Loucy (cell line): ENCODE data around the gene PLCG2.

ENCODE experiments used
- H2AFZ ChIP-seq: fragments of 200-600 bp; sonication (generic); 2 replicates; pipeline ENCODE4 v1.6.0; 2016; ENCODE audit warnings: antibody characterized with exemption, mild to moderate bottlenecking, low read length, moderate library complexity
- H3F3A ChIP-seq: fragments of 200-600 bp; 2 replicates; pipeline ENCODE4 v1.6.0; 2016; ENCODE audit warnings: antibody characterized with exemption, low read depth, mild to moderate bottlenecking
- H3K27me3 ChIP-seq: fragments of 200-600 bp; sonication (generic); 2 replicates; pipeline ENCODE4 v1.6.1; 2014; ENCODE audit warnings: low read length, mild to moderate bottlenecking; ENCODE audit not compliant: insufficient read depth, poor library complexity, severe bottlenecking
- H3K36me3 ChIP-seq: fragments of 200-600 bp; sonication (generic); 2 replicates; pipeline ENCODE4 v1.6.1; 2016; ENCODE audit warnings: low read length; ENCODE audit not compliant: insufficient read depth
- H3K4me1 ChIP-seq: fragments of 200-600 bp; sonication (generic); 2 replicates; pipeline ENCODE4 v1.5.1; 2014; ENCODE audit warnings: low read length, mild to moderate bottlenecking; ENCODE audit not compliant: insufficient read depth, poor library complexity, severe bottlenecking
- H3K4me2 ChIP-seq: fragments of 200-600 bp; sonication (generic); 2 replicates; pipeline ENCODE4 v1.6.0; 2014; ENCODE audit warnings: antibody characterized with exemption, low read length, low read depth, mild to moderate bottlenecking; ENCODE audit not compliant: poor library complexity, severe bottlenecking
- H3K4me3 ChIP-seq: fragments of 200-600 bp; sonication (generic); 2 replicates; pipeline ENCODE4 v1.5.1; 2014; ENCODE audit warnings: low read length, mild to moderate bottlenecking, mixed read lengths; ENCODE audit not compliant: poor library complexity, severe bottlenecking
- H3K79me2 ChIP-seq: fragments of 200-600 bp; sonication (generic); 2 replicates; pipeline ENCODE4 v1.6.1; 2014; ENCODE audit warnings: low read length; ENCODE audit not compliant: insufficient read depth
- H3K9ac ChIP-seq: fragments of 200-600 bp; sonication (generic); 2 replicates; pipeline ENCODE4 v1.6.0; 2014; ENCODE audit warnings: mild to moderate bottlenecking, low read depth, low read length, moderate library complexity; ENCODE audit not compliant: poor library complexity, severe bottlenecking
- H3K9me2 ChIP-seq: fragments of 200-600 bp; sonication (generic); replicated peaks from 2 replicates; pipeline ENCODE4 v1.6.1; 2016; ENCODE audit warnings: low read depth, low read length, mixed read lengths
- H3K9me3 ChIP-seq: fragments of 200-600 bp; sonication (generic); 2 replicates; pipeline ENCODE4 v1.6.1; 2014; ENCODE audit warnings: mild to moderate bottlenecking, antibody characterized with exemption, low read length, low read depth; ENCODE audit not compliant: insufficient read depth
- H4K20me1 ChIP-seq: fragments of 200-600 bp; sonication (generic); 2 replicates; pipeline ENCODE4 v1.6.0; 2014; ENCODE audit warnings: antibody characterized with exemption, low read length, mild to moderate bottlenecking; ENCODE audit not compliant: insufficient read depth, poor library complexity, severe bottlenecking
- EZH2phosphoT487 ChIP-seq: fragments of 200-600 bp; IDR thresholded peaks from 2 replicates; pipeline ENCODE4 v1.6.1; 2018; ENCODE audit warnings: antibody characterized with exemption, mild to moderate bottlenecking, moderate library complexity, borderline replicate concordance
- TF ChIP-seq, protein P1 (sequence below): fragments of 200-600 bp; sonication (generic); conservative IDR thresholded peaks from 2 replicates; pipeline ENCODE4 v1.5.1; 2014; ENCODE audit warnings: mild to moderate bottlenecking, antibody characterized with exemption, low read length

PLCG2 gene

DNA sequence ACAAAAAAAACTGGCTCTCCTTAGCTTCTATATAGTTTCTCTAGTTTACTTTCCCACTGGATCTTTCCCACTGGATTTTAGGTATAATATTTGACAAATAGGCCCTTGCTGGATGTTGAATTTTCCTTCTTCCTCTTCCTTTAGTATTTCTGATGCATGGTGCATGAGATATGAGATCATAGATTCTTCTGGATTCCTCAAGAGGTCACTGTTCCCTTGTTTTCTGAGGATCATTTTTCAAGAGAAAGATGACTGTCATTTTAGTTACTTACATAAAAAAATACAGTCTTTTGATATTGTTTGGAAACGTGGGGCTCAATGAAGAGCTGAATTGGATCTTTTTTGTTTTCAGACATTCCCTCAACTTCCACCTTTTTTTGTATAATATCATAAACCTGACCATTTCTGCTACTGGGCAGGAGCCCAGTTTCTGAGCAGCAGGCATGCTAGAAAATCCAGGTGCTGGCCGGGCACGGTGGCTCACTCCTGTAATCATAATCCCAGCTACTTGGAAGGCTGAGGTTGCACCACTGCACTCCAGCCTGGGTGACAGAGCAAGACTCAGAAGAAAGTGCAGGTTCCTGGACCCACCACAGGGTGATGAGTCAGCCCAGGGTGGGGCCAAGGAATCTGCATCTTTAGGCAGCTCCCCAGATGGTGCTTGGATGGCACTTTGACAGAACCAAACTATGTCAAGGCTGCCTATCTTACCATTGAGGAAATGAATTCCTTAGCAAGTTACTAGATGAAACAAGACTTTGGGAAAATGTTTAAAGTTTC lies 161.9 kb downstream of the PLCG2 start:
- Histone ChIP-seq H2AFZ (no peak overlapping the region), H3K4me3 (no peak overlapping the region), H3K4me2 (no peak overlapping the region), H3K4me1 (no peaks in the 10 kb centered on the region), H4K20me1 (no peaks in the 10 kb centered on the region), H3K27me3 (no peaks in the 10 kb centered on the region), H3K79me2 (no peaks in the 10 kb centered on the region), H3K9me2 (no peaks in the 10 kb centered on the region), H3F3A (no peaks in the 10 kb centered on the region), H3K9me3 (no peaks in the 10 kb centered on the region), H3K36me3 (peaks cover 16% of the 10 kb centered on the region; the same call in 1 of the 2 replicates), H3K9ac (no peak overlapping the region)
- no peak for TF ChIP-seq EZH2phosphoT487
- TF ChIP-seq, protein P1, sequence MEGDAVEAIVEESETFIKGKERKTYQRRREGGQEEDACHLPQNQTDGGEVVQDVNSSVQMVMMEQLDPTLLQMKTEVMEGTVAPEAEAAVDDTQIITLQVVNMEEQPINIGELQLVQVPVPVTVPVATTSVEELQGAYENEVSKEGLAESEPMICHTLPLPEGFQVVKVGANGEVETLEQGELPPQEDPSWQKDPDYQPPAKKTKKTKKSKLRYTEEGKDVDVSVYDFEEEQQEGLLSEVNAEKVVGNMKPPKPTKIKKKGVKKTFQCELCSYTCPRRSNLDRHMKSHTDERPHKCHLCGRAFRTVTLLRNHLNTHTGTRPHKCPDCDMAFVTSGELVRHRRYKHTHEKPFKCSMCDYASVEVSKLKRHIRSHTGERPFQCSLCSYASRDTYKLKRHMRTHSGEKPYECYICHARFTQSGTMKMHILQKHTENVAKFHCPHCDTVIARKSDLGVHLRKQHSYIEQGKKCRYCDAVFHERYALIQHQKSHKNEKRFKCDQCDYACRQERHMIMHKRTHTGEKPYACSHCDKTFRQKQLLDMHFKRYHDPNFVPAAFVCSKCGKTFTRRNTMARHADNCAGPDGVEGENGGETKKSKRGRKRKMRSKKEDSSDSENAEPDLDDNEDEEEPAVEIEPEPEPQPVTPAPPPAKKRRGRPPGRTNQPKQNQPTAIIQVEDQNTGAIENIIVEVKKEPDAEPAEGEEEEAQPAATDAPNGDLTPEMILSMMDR, result peak; percentile 73

DNA sequence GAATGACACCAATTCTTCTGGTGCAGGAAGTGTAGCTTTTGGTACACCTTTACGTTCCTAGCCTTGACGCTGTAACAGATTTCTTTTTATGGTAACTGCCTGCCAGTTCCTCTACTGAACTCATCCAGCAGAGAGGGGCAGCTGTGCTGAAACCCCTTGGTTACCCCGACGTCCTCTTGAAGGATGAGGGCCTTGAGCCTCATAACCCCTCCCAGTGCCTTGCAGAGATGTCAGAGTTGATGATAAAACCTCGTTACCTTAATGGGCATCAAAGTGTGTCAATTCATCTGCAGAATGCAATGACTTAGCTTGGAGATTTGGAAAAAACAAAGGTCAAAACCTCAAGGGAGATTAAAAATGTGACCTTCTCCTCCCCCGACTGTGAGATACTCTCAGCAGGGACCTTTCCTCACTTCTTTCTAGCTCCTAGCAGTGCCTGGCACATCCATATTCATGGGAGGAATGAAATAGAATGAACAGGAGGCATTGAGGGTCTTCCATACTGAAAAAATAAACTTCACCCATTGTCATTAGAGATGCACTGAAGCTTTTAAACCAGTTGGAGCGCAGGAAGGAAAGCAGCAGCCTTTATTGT lies 163.0 kb downstream of the PLCG2 start:
- H3K9me3 ChIP-seq, result no peaks in the 10 kb centered on the region
- H4K20me1 ChIP-seq, result no peaks in the 10 kb centered on the region
- no peaks in the 10 kb centered on the region for H3K9me2 ChIP-seq
- H3K9ac ChIP-seq, result no peak overlapping the region
- no peaks in the 10 kb centered on the region for H3K4me1 ChIP-seq
- H3K79me2 ChIP-seq, result no peaks in the 10 kb centered on the region
- H3K4me2 ChIP-seq, result no peak overlapping the region
- H3K36me3 ChIP-seq, result peaks cover 15% of the 10 kb centered on the region; the same call in 1 of the 2 replicates
- H3F3A ChIP-seq, result no peaks in the 10 kb centered on the region
- TF ChIP-seq EZH2phosphoT487, result no peak
- TF ChIP-seq, protein P1, result no peak
- no peak overlapping the region for H3K4me3 ChIP-seq
- no peaks in the 10 kb centered on the region for H3K27me3 ChIP-seq
- no peak overlapping the region for H2AFZ ChIP-seq

DNA sequence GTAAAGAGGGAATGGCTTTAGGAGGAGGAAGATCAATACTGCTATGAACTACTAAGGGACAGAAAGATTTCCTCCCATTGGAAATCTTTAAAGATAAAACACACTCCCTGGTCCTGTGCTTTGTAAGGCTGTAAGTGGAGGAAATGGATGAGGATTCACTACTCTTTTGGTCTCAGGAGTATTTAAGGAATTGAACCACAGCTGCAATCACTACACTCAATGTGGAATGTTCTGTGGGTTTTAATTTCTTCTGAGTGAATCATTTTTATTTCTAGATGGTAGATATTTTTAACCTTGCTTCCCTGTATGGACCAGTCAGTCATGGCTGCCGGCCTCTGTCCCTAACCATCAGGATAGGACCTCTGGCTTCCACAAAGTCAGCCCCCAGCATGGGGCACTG lies 166.6 kb downstream of the PLCG2 start:
- H3K79me2 ChIP-seq, result no peaks in the 10 kb centered on the region
- no peaks in the 10 kb centered on the region for H3F3A ChIP-seq
- TF ChIP-seq, protein P1, result no peak
- TF ChIP-seq EZH2phosphoT487, result no peak

More for the DNA sequence above, 166.6 kb downstream of the PLCG2 start:
- peaks cover 14% of the 10 kb centered on the region for H3K36me3 ChIP-seq
- no peak overlapping the region for H2AFZ ChIP-seq
- no peaks in the 10 kb centered on the region for H4K20me1 ChIP-seq
- H3K4me2 ChIP-seq, result no peak overlapping the region
- no peaks in the 10 kb centered on the region for H3K4me1 ChIP-seq
- no peaks in the 10 kb centered on the region for H3K9me3 ChIP-seq
- H3K4me3 ChIP-seq, result no peak overlapping the region
- H3K9me2 ChIP-seq, result no peaks in the 10 kb centered on the region
- no peaks in the 10 kb centered on the region for H3K27me3 ChIP-seq
- H3K9ac ChIP-seq, result no peak overlapping the region
